AG09319 (cell line): ENCODE measurements around the gene CLEC16A.

Experiments
- DNase-seq: peaks from one replicate; pipeline ENCODE4 v3.0.0-alpha.2; 2010; ENCODE audit warnings: low read depth; ENCODE audit errors: extremely low read depth
- CTCF ChIP-seq: IDR thresholded peaks from 2 replicates; pipeline ENCODE4 v1.5.1; 2011; ENCODE audit warnings: low read depth, mild to moderate bottlenecking, inconsistent platforms, low read length, moderate library complexity

Gene CLEC16A

GRCh38 chr16:11164482-11165270 is 220.3 kb downstream of the CLEC16A start:
- DNase-seq: no peak
- TF ChIP-seq CTCF: no peak

- no peak for TF ChIP-seq CTCF
- no peak for DNase-seq
These were observed 221.0 kb downstream of the CLEC16A start for GRCh38 chr16:11165349-11165748.

- DNase-seq: no peak
- TF ChIP-seq CTCF: no peak
These were observed 221.7 kb downstream of the CLEC16A start for GRCh38 chr16:11165894-11166665.

GRCh38 chr16:11167581-11167980 is 223.2 kb downstream of the CLEC16A start:
- no peak for DNase-seq
- no peak for TF ChIP-seq CTCF

GRCh38 chr16:11168386-11169051 is 224.2 kb downstream of the CLEC16A start:
- no peak for TF ChIP-seq CTCF
- DNase-seq: no peak

GRCh38 chr16:11169641-11170040 is 225.3 kb downstream of the CLEC16A start:
- no peak for DNase-seq

More at GRCh38 chr16:11169641-11170040, 225.3 kb downstream of the CLEC16A start:
- no peak for TF ChIP-seq CTCF
